ENCODE results near the gene BFSP1.

DNA sequence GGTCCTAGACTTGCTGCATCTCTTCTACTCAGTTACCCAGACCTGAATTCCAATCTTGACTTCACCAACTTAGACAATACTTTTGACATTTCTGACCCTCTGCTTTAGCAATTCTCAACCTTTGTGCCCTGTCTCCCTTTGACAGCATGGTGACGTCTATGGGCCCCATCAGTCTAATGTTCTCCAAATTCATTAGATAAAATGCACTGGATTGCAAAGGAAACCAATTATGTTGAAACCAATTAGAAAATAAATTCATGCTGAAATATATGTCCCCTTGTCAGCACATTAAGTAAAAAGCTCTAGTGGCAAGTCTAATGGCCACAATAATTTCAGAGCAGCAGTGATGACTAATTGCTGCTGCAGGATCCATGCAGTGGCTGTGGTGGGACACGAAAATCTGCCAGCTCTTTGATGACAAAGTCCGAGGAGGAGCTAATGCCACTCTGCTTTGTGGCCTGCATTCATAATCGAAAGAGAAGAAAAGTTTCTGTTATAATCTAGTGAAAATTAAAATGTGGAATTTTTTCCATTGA, 64.0 kb downstream of the BFSP1 start:
- no peak for TF ChIP-seq POLR2AphosphoS5 (IDR thresholded peaks at IDR 0.05; ENCODE audit: low read depth)
- TF ChIP-seq, protein P1, sequence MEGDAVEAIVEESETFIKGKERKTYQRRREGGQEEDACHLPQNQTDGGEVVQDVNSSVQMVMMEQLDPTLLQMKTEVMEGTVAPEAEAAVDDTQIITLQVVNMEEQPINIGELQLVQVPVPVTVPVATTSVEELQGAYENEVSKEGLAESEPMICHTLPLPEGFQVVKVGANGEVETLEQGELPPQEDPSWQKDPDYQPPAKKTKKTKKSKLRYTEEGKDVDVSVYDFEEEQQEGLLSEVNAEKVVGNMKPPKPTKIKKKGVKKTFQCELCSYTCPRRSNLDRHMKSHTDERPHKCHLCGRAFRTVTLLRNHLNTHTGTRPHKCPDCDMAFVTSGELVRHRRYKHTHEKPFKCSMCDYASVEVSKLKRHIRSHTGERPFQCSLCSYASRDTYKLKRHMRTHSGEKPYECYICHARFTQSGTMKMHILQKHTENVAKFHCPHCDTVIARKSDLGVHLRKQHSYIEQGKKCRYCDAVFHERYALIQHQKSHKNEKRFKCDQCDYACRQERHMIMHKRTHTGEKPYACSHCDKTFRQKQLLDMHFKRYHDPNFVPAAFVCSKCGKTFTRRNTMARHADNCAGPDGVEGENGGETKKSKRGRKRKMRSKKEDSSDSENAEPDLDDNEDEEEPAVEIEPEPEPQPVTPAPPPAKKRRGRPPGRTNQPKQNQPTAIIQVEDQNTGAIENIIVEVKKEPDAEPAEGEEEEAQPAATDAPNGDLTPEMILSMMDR (IDR thresholded peaks at IDR 0.05; ENCODE audit: insufficient read depth, low read length) = no peak
- TF ChIP-seq, protein P2, sequence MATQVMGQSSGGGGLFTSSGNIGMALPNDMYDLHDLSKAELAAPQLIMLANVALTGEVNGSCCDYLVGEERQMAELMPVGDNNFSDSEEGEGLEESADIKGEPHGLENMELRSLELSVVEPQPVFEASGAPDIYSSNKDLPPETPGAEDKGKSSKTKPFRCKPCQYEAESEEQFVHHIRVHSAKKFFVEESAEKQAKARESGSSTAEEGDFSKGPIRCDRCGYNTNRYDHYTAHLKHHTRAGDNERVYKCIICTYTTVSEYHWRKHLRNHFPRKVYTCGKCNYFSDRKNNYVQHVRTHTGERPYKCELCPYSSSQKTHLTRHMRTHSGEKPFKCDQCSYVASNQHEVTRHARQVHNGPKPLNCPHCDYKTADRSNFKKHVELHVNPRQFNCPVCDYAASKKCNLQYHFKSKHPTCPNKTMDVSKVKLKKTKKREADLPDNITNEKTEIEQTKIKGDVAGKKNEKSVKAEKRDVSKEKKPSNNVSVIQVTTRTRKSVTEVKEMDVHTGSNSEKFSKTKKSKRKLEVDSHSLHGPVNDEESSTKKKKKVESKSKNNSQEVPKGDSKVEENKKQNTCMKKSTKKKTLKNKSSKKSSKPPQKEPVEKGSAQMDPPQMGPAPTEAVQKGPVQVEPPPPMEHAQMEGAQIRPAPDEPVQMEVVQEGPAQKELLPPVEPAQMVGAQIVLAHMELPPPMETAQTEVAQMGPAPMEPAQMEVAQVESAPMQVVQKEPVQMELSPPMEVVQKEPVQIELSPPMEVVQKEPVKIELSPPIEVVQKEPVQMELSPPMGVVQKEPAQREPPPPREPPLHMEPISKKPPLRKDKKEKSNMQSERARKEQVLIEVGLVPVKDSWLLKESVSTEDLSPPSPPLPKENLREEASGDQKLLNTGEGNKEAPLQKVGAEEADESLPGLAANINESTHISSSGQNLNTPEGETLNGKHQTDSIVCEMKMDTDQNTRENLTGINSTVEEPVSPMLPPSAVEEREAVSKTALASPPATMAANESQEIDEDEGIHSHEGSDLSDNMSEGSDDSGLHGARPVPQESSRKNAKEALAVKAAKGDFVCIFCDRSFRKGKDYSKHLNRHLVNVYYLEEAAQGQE (IDR thresholded peaks at IDR 0.05; ENCODE audit: insufficient replicate concordance, low read depth) = no peak

Data from HL-60 (cell line).